ENCODE data around the gene MAP9.

DNA sequence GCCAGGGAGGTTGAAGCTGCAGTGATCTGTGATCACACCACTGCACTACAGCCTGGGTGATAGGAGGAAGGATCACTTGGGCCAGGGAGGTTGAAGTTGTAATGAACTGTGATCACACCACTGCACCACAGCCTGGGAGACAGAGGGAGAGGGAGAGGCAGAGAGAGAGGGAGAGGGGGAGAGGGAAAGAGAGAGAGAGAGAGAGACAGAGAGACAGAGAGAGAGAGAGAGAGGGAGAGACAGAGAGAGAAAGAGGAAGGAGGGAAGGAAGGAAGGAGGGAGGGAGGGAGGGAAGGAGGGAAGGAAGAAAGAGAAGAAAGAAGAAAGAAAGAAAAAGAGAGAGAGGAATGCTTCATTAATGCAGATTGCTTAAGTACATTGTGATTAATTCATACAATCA, 15.2 kb upstream of the MAP9 start:
- TF ChIP-seq CTCF (IDR thresholded peaks at IDR 0.05; ENCODE audit: insufficient read depth, low read length): no peak
- TF ChIP-seq SPI1 (IDR thresholded peaks at IDR 0.05; ENCODE audit: borderline replicate concordance, low read depth): no peak

Data from HL-60 (cell line).